ENCODE data around the gene ASXL1. TPM values are rescaled to one million over a fixed set of nuclear protein-coding genes. Genes with fewer than 3 reads are reported as not detected.
"Not testable (repeated sequence)": the region's sequence is repeated elsewhere in the genome, so short reads cannot be mapped to it uniquely, and the experiment has no call there.

Gene ASXL1
- polyA plus RNA-seq, 1 of the 3 experiments (the other 2 are of a cell fraction), result 36.6 TPM

- TF ChIP-seq, protein P1, sequence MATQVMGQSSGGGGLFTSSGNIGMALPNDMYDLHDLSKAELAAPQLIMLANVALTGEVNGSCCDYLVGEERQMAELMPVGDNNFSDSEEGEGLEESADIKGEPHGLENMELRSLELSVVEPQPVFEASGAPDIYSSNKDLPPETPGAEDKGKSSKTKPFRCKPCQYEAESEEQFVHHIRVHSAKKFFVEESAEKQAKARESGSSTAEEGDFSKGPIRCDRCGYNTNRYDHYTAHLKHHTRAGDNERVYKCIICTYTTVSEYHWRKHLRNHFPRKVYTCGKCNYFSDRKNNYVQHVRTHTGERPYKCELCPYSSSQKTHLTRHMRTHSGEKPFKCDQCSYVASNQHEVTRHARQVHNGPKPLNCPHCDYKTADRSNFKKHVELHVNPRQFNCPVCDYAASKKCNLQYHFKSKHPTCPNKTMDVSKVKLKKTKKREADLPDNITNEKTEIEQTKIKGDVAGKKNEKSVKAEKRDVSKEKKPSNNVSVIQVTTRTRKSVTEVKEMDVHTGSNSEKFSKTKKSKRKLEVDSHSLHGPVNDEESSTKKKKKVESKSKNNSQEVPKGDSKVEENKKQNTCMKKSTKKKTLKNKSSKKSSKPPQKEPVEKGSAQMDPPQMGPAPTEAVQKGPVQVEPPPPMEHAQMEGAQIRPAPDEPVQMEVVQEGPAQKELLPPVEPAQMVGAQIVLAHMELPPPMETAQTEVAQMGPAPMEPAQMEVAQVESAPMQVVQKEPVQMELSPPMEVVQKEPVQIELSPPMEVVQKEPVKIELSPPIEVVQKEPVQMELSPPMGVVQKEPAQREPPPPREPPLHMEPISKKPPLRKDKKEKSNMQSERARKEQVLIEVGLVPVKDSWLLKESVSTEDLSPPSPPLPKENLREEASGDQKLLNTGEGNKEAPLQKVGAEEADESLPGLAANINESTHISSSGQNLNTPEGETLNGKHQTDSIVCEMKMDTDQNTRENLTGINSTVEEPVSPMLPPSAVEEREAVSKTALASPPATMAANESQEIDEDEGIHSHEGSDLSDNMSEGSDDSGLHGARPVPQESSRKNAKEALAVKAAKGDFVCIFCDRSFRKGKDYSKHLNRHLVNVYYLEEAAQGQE (IDR thresholded peaks at IDR 0.05; ENCODE audit: low read depth, low read length), result no peak
- TF ChIP-seq PBX3 (IDR thresholded peaks at IDR 0.05) (no peak), GABPA (IDR thresholded peaks at IDR 0.05; ENCODE audit: low read depth) (no peak), FOSL2 (IDR thresholded peaks at IDR 0.05; ENCODE audit: borderline replicate concordance, low read depth) (no peak), SIN3A (IDR thresholded peaks at IDR 0.05; ENCODE audit: borderline replicate concordance, low read depth, low read length) (no peak)
Measured at GRCh38 chr20:32355417-32355841, 2.7 kb upstream of the ASXL1 start (continued).

GRCh38 chr20:32355907-32356621 lies 2.1 kb upstream of the ASXL1 start:
- H3K4me3 ChIP-seq (ENCODE audit: low read depth in 2 of 2, low read length in 1 of 2); H2AFZ ChIP-seq (ENCODE audit: low read depth); H3K9me3 ChIP-seq; H3K27me3 ChIP-seq (ENCODE audit: insufficient read depth); POLR2A ChIA-PET; H3K36me3 ChIP-seq (replicated peaks in 1 of 2; ENCODE audit: control insufficient read depth in 1 of 2, insufficient read depth in 2 of 2, low read length in 1 of 2); DNase-seq; H3K9ac ChIP-seq; H3K9me2 ChIP-seq: not testable (repeated sequence)
- Histone ChIP-seq H4K20me1 (ENCODE audit: insufficient read depth) (peaks cover 21% of the 10 kb centered on the region), H3F3A (replicated peaks; ENCODE audit: insufficient read depth) (peaks cover 43% of the 10 kb centered on the region), H3K4me2 (0 out of 2 replicates have a peak overlapping the region, but pooled peaks have one; percentile 7), H3K79me2 (ENCODE audit: insufficient read depth) (peaks cover 23% of the 10 kb centered on the region), H3K4me1 (ENCODE audit: control insufficient read depth in 1 of 2, insufficient read depth in 2 of 2, low read depth in 1 of 2, low read length in 1 of 2) (peaks cover 13 to 26% of the 10 kb centered on the region in 2 experiments; a peak in 3 of 4 replicates), H3K27ac (ENCODE audit: low read depth in 2 of 2, low read length in 1 of 2) (peak overlapping the region; percentile 95)
- 69% methylated on average over 7 of the region's 7 CpGs for WGBS (ENCODE audit: low lambda C conversion rate)
- peak; percentile 17; the same call in 1 of the 2 replicates for TF ChIP-seq TCF12 (IDR thresholded peaks at IDR 0.05)
- TF ChIP-seq NFIC (IDR thresholded peaks at IDR 0.05; ENCODE audit: borderline replicate concordance), result peak; percentile 64
- 0 out of 2 replicates have a peak, but pooled peaks have one; percentile 25 for TF ChIP-seq TEAD4 (IDR thresholded peaks at IDR 0.05; ENCODE audit: borderline replicate concordance, insufficient read depth)
- CTCF ChIA-PET, result interaction anchor here (1.4 kb wide), 1 partner anchor 129 kb away, joined by 6 read pairs; no protein-coding TSS in a partner anchor
